PFSK-1 (cell line): ENCODE data around the gene AOPEP.

Experiments
- FOXP2 ChIP-seq: optimal IDR thresholded peaks from 2 replicates; pipeline ENCODE3; 2011; ENCODE audit warnings: borderline replicate concordance, control low read depth, inconsistent platforms; ENCODE audit not compliant: insufficient read depth; ENCODE audit errors: extremely low read length, extremely low read depth
- POLR2AphosphoS5 ChIP-seq: IDR thresholded peaks from 2 replicates; pipeline ENCODE4 v1.6.1; 2012; ENCODE audit warnings: low read depth, mild to moderate bottlenecking, control low read depth, low read length, moderate library complexity
- REST ChIP-seq, 2 experiments: IDR thresholded peaks; 2 replicates each; pipeline versions ENCODE4 v1.6.1 to v1.8.0; 2011 to 2012; ENCODE audit warnings: low read depth in 2 of 2, low read length in 2 of 2, control low read depth in 1 of 2, inconsistent platforms in 1 of 2, mild to moderate bottlenecking in 1 of 2, moderate library complexity in 1 of 2; ENCODE audit not compliant: insufficient read depth in 1 of 2
- SIN3A ChIP-seq: IDR thresholded peaks from 2 replicates; pipeline ENCODE4 v1.6.1; 2012; ENCODE audit warnings: mild to moderate bottlenecking, low read length, moderate library complexity, borderline replicate concordance; ENCODE audit not compliant: insufficient read depth
- TAF1 ChIP-seq: IDR thresholded peaks from 2 replicates; pipeline ENCODE4 v1.6.1; 2012; ENCODE audit warnings: low read length, control low read depth, borderline replicate concordance; ENCODE audit not compliant: insufficient read depth

The AOPEP gene

GRCh38 chr9:94928691-94929368 lies 202.3 kb downstream of the AOPEP start:
- no peak for TF ChIP-seq TAF1
- no peak for TF ChIP-seq SIN3A
- no peak for TF ChIP-seq FOXP2
- TF ChIP-seq POLR2AphosphoS5: no peak
- no peak for TF ChIP-seq REST (IDR thresholded peaks at IDR 0.05; ENCODE audit: insufficient read depth in 1 of 2, low read depth in 2 of 2, low read length in 2 of 2)

GRCh38 chr9:94929369-94929756 lies 202.9 kb downstream of the AOPEP start:
- TF ChIP-seq POLR2AphosphoS5: no peak
- no peak for TF ChIP-seq TAF1
- TF ChIP-seq SIN3A: no peak
- TF ChIP-seq REST (IDR thresholded peaks at IDR 0.05; ENCODE audit: insufficient read depth in 1 of 2, low read depth in 2 of 2, low read length in 2 of 2): no peak
- TF ChIP-seq FOXP2: no peak

GRCh38 chr9:94931036-94931633 lies 204.6 kb downstream of the AOPEP start:
- TF ChIP-seq REST (IDR thresholded peaks at IDR 0.05; ENCODE audit: insufficient read depth in 1 of 2, low read depth in 2 of 2, low read length in 2 of 2) (no peak), POLR2AphosphoS5 (no peak)

- TF ChIP-seq TAF1 (no peak), FOXP2 (no peak), POLR2AphosphoS5 (no peak), SIN3A (no peak), REST (IDR thresholded peaks at IDR 0.05; ENCODE audit: insufficient read depth in 1 of 2, low read depth in 2 of 2, low read length in 2 of 2) (no peak)
Observed at GRCh38 chr9:94931740-94932139, 205.2 kb downstream of the AOPEP start.
